Stimulated activated CD8-positive, alpha-beta memory T cell treated with anti-CD3 and anti-CD28 coated beads, Interleukin-4, amount 100 ng/mL, for 1 hour (primary cell): ENCODE measurements around the gene KLK13.

Source experiments
- DNase-seq, 2 donors: peaks; one replicate each; pipeline ENCODE4 v3.0.0-alpha.2; 2020; ENCODE audit warnings: low read depth in 2 of 2, low spot score in 1 of 2

KLK13 gene

GRCh38 chr19:51093101-51093500, 28.2 kb upstream of the KLK13 start:
- DNase-seq: no peak

GRCh38 chr19:51091895-51092873, 27.3 kb upstream of the KLK13 start:
- no peak for DNase-seq

DNA sequence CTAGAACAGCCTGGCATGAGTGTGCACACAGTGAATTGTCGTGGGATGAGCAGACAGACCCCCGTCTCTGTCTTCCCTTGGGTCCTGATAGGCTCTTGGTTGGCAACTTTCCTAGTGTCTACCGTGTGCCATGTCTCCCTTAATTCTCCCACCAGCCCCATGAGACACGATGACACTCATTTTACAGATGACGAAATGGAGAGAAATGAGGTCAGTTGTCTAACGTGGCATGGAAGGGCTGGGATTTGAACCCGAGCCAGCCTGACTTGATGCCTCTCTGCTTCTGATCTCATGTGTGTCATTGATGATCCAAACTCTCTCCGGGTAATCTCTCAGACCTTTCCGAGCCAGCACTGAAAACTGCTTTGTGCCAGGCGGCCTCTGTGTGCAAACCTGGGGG, 26.2 kb upstream of the KLK13 start:
- DNase-seq: no peak

GRCh38 chr19:51090471-51090870, 25.6 kb upstream of the KLK13 start:
- no peak for DNase-seq

GRCh38 chr19:51089786-51090185, 24.9 kb upstream of the KLK13 start:
- DNase-seq: no peak

DNA sequence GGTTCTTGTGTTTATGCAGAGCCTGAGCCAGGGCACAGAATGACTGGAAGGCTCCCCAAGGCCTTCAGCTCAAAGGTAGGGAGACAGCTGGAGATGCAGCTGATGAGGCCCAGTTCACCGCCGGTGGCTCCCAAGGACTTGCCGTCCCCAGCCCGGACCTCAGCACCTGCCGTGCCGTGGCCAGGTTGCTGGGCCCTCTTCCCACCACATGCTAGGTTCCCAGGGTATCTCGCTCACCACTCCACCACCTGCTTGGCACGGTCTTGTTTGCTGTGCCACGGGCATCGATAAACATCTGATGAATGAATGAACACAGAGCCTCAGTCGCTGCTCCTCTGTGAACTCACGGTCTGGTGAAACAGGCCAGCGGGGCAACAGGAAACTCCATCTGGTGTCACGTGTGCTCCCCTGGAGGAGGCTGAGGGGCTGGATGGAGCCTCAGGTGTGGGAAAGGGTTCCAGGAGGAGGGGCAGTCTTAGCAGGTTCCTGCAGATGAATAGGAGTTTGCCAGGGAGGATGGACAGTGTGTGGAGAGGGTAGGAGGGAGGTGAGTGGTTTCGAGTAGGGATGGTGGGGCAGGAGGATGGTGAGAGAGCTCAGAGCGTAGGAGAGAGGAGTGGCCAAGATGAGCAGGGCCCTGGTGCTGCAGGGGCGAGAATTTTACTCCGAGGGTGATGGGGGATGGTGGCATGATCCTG, 21.4 kb upstream of the KLK13 start:
- DNase-seq: no peak

GRCh38 chr19:51084505-51084904, 19.6 kb upstream of the KLK13 start:
- DNase-seq: no peak

- DNase-seq: no peak
Observed at GRCh38 chr19:51083783-51084182, 18.9 kb upstream of the KLK13 start.

GRCh38 chr19:51083181-51083580, 18.3 kb upstream of the KLK13 start:
- DNase-seq: no peak

GRCh38 chr19:51082611-51083010, 17.7 kb upstream of the KLK13 start, which contains the start of gene KLK14:
TSS of gene KLK14 (minus strand) at chr19:51082887. CDS start at chr19:51082614, 273 bp downstream.
- DNase-seq: no peak

GRCh38 chr19:51081476-51081875, 16.6 kb upstream of the KLK13 start:
- DNase-seq: no peak

GRCh38 chr19:51079481-51080110, 14.7 kb upstream of the KLK13 start:
- no peak for DNase-seq

DNA sequence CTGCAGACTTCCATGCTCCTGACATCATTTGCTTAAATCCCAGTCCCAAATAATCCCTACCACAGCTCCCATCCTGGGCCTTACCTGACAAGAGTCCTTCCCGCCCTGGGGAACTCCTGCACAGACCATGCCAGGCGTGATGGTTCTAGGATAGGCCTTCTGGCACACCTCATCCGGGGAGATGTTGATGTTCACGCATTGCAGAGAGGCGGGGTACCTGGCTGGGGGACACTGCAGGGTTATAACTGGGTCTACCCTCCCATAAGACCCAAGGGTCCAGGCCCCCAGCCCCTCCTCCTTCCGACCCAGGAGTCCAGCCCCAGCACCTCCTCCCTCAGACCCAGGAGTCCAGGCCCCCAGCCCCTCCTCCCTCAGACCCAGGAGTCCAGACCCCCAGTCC, 13.8 kb upstream of the KLK13 start:
- no peak for DNase-seq

- no peak for DNase-seq
Observed at GRCh38 chr19:51078104-51078503, 13.2 kb upstream of the KLK13 start.

DNA sequence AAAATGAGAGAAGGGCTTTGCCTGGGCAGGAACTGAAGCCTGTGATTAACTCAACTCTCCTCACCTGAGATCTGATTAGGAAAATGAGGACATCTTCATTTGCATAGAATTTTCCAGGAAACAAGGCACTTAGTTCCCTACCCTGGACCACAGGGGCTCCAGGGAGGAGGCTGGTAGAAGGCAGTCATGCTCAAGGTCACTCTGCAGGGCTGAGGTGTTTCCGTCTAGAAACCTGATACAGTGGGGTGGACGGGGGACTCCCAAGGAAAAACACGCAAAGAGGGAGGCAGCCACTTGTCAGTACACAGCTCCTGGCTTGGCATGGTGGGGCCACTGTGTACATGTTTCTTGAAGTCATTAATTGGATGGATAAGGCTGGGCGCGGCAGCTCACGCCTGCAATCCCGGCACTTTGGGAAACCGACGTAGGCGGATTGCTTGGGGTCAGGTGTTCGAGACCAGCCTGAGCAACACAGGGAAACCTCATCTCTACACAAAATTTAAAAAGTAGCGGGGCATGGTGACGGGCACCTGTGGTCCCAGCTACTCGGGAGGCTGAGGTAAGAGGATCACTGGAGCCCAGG, 11.8 kb upstream of the KLK13 start:
- DNase-seq: no peak

DNA sequence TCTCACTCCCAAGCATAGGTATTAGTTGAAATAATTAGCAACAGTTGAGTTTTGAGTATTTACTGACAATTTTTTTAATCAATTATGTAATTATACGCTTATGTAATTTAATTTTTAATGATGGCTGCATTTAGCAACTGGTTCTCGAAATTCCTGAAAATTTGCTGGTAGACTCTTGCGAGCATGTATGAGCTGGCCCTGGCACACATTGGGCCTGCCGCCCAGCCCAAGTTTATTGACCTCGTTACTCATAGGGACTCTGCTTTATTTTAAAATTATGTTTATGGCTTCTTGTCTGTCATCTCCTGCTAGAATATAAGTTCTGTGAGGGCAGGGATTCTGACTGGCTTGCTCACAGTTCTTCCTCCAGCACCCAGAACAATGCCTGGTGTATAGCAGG, 11.1 kb upstream of the KLK13 start:
- no peak for DNase-seq

DNA sequence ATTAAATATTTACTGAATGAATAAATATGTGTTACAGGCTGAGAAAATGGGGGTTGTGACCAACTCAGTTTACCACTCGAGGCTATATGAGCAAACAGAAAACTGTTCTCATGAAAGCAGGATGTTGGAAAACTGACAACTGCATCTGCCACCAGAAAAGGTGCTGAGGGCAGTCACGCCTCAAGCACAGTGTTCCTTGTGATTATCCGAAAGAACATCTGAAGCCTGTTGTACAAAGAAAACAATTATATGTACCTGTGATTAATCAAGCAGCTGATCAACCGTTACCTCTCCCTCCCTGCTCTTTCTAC, 6.2 kb upstream of the KLK13 start:
- DNase-seq: no peak

- DNase-seq: no peak
Observed at GRCh38 chr19:51070334-51071094, 5.6 kb upstream of the KLK13 start.

DNA sequence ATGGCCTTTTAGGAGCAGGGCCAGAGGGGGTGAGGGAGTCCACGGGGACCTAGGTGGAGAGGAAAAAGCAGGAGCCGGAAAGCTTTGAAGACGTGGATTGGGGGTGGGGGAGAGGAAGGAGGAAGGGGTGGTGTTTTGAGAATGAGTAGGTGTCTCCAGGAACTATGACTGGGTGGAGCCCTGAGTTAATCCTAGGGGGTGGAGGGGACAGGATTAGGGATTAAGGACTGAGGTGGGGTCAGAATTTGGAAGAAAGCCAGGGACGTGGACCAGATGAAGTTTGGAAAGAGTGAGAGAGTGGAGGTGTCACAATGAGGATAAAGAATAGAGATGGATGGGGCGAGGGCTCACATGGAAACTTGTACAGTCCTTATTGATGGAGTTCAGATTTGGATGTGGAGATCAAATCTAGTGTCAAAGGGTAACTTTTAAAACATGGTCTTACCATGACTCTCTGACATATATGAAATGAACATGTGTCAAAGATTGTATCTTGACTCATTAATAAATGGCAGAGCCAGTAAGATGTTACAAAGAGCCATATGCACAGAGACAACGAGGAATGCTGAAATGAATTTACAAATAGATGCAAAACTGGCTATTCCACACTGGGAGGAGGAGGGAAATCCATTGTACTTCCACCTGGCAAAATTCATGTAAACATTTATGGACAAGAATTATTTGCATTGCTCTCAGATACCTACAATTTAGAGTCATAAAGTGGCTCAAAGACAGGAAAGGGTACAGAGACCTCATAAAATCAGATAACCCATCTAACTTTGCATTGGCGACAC, 1.7 kb upstream of the KLK13 start:
- DNase-seq: no peak
